ENCODE data around the gene PPP6R1. TPM values are rescaled to one million over a fixed set of nuclear protein-coding genes. Genes with fewer than 3 reads are reported as not detected.

Gene PPP6R1
- total RNA-seq, 4 donors from 2014 or later: 32.6 to 79.4 (median 34.0) TPM

- H3K27me3 ChIP-seq: peaks cover 11% of the 10 kb centered on the region
- peak; percentile 93 for ATAC-seq
- WGBS, 2 donors (ENCODE audit: low coverage in 1 of 2): 0 to 1% methylated on average over 12 to 27 of the region's 52 CpGs
- H3K4me3 ChIP-seq: peak within 1 kb of the TSS; percentile 66 to 74
- H3K4me1 ChIP-seq: peaks cover 0 to 51% (median 16%) of the 10 kb centered on the region in 3 donors
- no peaks in the 10 kb centered on the region for H3K9me3 ChIP-seq
- TF ChIP-seq POLR2A (IDR thresholded peaks at IDR 0.05): peak; percentile 12 to 23
- no peak for TF ChIP-seq EP300 (IDR thresholded peaks at IDR 0.05)
- TF ChIP-seq POLR2AphosphoS5 (IDR thresholded peaks at IDR 0.05): peak; percentile 68
- H3K27ac ChIP-seq: peak within 1 kb of the TSS; percentile 29 to 90 (median 84)
- peaks cover 0 to 30% of the 10 kb centered on the region in 2 donors for H3K36me3 ChIP-seq
Observed at GRCh38 chr19:55279770-55280643, 21.2 kb upstream of the PPP6R1 start, which contains the start of gene HSPBP1. Gene HSPBP1 (minus strand): TSS chr19:55280110. CDS start chr19:55279608, 502 bp downstream.

DNA sequence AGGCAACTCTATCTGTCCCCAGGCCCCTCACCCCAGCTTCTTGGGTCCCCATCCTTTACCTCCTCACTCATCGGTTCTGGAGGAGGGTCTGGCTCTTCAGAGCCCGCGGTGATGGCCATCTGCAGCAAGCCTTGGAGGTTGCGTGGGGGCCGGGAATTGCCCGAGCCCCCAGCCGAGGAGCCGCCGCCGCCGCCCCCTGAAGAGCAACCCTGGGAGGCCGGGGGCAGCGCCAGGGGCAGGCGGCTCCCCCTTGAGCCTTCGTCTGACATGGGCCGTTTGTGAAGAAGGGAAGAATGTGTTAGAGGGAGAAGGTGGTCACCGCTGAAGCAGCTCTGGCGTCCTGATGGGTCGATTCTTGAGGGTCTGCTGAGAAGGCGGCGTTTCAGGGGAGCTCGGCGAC, 20.5 kb upstream of the PPP6R1 start:
- no peak for ATAC-seq
- Histone ChIP-seq H3K27me3 (peaks cover 10% of the 10 kb centered on the region), H3K4me1 (peaks cover 0 to 44% (median 13%) of the 10 kb centered on the region in 3 donors), H3K27ac (peak overlapping the region in 3 of 4 donors; percentile 84 to 90 (median 85)), H3K36me3 (peaks cover 0 to 37% of the 10 kb centered on the region in 2 donors), H3K4me3 (peak overlapping the region; percentile 66 to 74), H3K9me3 (no peaks in the 10 kb centered on the region)
- 0 to 4% methylated on average over 4 of the region's 23 CpGs for WGBS, 2 donors (ENCODE audit: low coverage in 1 of 2)
- TF ChIP-seq EP300 (IDR thresholded peaks at IDR 0.05): no peak
- no peak for TF ChIP-seq POLR2AphosphoS5 (IDR thresholded peaks at IDR 0.05)
- no peak for TF ChIP-seq CTCF (IDR thresholded peaks at IDR 0.05)
- no peak for TF ChIP-seq POLR2A (IDR thresholded peaks at IDR 0.05)

GRCh38 chr19:55278391-55279135, 19.7 kb upstream of the PPP6R1 start:
- peaks cover 0 to 36% (median 12%) of the 10 kb centered on the region in 3 donors for H3K4me1 ChIP-seq
- TF ChIP-seq CTCF (IDR thresholded peaks at IDR 0.05) (no peak), POLR2AphosphoS5 (IDR thresholded peaks at IDR 0.05) (no peak), EP300 (IDR thresholded peaks at IDR 0.05) (no peak), POLR2A (IDR thresholded peaks at IDR 0.05) (no peak)
- WGBS, 2 donors (ENCODE audit: low coverage in 1 of 2): 80 to 92% methylated on average over 4 to 10 of the region's 13 CpGs
- peaks cover 2% of the 10 kb centered on the region for H3K27me3 ChIP-seq
- H3K4me3 ChIP-seq: no peak overlapping the region
- peaks cover 0 to 45% of the 10 kb centered on the region in 2 donors for H3K36me3 ChIP-seq
- ATAC-seq: no peak
- H3K9me3 ChIP-seq: no peaks in the 10 kb centered on the region
- H3K27ac ChIP-seq: no peak overlapping the region

DNA sequence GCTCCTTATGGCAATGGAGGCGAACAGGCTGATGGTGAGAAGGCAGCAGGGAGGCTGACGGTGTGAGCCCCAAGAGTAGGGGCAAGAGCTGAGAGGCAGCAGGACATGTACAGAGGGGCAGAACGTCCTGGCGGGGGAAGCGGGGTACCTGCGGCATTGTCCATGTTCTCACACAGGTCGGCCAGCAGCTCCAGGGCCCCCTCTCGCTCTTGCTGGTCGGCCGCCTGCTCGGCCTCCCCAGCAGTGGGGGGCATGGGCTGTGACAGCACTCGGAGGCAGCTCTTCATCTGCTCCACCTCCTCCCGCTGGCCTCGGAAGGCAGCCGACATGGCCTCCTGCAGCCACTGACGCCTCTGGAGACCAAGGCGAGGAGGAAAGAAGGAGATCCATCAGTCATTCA, 18.7 kb upstream of the PPP6R1 start:
- Histone ChIP-seq H3K4me1 (peaks cover 0 to 30% (median 10%) of the 10 kb centered on the region in 3 donors), H3K27me3 (no peaks in the 10 kb centered on the region), H3K27ac (no peak overlapping the region), H3K36me3 (peaks cover 0 to 55% of the 10 kb centered on the region in 2 donors), H3K4me3 (no peak overlapping the region), H3K9me3 (no peaks in the 10 kb centered on the region)
- no peak for TF ChIP-seq POLR2AphosphoS5 (IDR thresholded peaks at IDR 0.05)
- no peak for TF ChIP-seq POLR2A (IDR thresholded peaks at IDR 0.05)
- no peak for TF ChIP-seq CTCF (IDR thresholded peaks at IDR 0.05)
- no peak for TF ChIP-seq EP300 (IDR thresholded peaks at IDR 0.05)
- 76% methylated on average over 3 of the region's 17 CpGs; no CpG with 5 or more reads in 1 of the 2 donors for WGBS, 2 donors (ENCODE audit: low coverage in 1 of 2)
- ATAC-seq: no peak

Data from gastroesophageal sphincter (tissue), 4 donors.